Mesodermal cell (in vitro differentiated cells): Measurements from ENCODE around the gene SMIM32.
A peak's percentile ranks its signal among the peaks of the same experiment; 100 is the strongest.

Source experiments
- H3K27ac ChIP-seq: 2 replicates; pipeline ENCODE4 v1.7.0; 2013; ENCODE audit warnings: mild to moderate bottlenecking, low read depth, low read length, moderate library complexity; ENCODE audit not compliant: severe bottlenecking
- H3K36me3 ChIP-seq: 2 replicates; pipeline ENCODE4 v1.7.1; 2013; ENCODE audit warnings: mild to moderate bottlenecking, low read length, moderate library complexity; ENCODE audit not compliant: control insufficient read depth, insufficient read depth
- H3K4me1 ChIP-seq: one replicate; pipeline ENCODE4 v1.7.1; 2013; ENCODE audit warnings: mild to moderate bottlenecking, low read length; ENCODE audit not compliant: insufficient read depth, control insufficient read depth, poor library complexity, severe bottlenecking
- H3K4me3 ChIP-seq: 2 replicates; pipeline ENCODE4 v1.7.0; 2013; ENCODE audit warnings: low read length, control low read depth, mild to moderate bottlenecking; ENCODE audit not compliant: insufficient read depth, poor library complexity, severe bottlenecking; ENCODE audit errors: extremely low read depth
- H3K9me3 ChIP-seq: 2 replicates; pipeline ENCODE4 v1.7.1; 2013; ENCODE audit warnings: mild to moderate bottlenecking, low read length, moderate library complexity; ENCODE audit not compliant: control insufficient read depth
- WGBS, 2 experiments: methylation state at CpG; one replicate each; pipeline ENCODE4 v1.1.5; 2013; ENCODE audit warnings: missing lambda C conversion rate in 2 of 2; ENCODE audit not compliant: insufficient coverage in 2 of 2; 5-methylcytosine and 5-hydroxymethylcytosine counted together

Gene SMIM32

DNA sequence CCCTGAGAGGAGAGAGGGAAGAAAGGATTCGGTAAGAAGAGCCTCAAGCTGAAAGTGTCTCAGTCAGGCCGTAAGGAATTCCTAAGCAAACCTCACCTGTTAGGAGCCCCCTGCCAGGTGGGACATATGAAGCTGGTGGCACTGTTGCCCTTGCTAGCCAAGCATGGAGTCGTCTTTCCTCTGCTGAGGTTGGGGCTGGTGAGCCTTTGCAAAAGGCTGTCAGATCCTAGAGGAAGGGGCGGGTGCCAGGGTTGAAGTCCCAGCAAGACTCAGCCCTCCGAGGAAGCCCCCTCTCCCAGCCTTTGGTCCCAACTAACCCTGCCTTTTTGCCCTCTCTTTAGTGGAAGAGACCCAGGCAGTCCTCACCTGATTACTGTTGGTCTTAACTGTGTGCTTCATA is 5.5 kb upstream of the SMIM32 start:
- Histone ChIP-seq H3K36me3 (no peaks in the 10 kb centered on the region), H3K9me3 (no peaks in the 10 kb centered on the region), H3K4me3 (no peak overlapping the region), H3K27ac (no peak overlapping the region), H3K4me1 (no peaks in the 10 kb centered on the region)
- WGBS, 2 experiments, result 91 to 100% methylated on average over 3 of the region's 5 CpGs

DNA sequence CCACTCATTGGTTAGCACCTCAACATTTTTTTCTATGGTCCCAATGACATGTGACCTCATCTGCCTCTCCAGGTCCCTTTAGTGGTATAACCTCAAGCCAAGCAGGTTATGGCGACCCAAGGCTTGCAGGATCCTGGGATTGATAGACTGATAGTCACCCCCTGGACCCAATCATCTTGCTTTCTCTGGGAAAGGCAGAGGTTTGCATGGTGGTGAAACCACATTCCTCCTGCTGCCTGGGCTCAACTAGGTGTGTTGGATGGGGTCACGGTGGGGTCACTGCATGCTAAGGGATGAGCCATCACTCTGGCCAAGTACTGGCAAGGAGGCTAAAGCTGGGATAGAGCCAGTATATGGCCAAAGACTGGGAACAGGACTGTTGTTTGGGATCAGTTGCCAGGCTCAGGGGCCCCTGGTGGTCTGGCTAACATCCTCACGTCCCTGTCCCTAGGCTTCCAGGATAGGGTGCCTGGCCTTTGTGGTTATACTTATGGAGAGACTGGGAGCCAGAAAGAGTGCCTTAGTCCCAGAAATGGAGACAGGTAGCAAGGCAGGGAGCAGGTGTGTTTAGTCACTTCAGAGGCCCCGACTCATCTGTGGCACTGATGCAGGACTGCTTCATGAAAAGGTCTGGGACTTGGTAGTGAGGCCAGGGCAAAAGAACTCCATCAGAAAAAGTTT is 4.6 kb upstream of the SMIM32 start:
- H3K4me3 ChIP-seq, result no peak overlapping the region
- no peaks in the 10 kb centered on the region for H3K9me3 ChIP-seq
- 94 to 100% methylated on average over 3 of the region's 4 CpGs for WGBS, 2 experiments
- H3K4me1 ChIP-seq, result no peaks in the 10 kb centered on the region
- H3K27ac ChIP-seq, result no peak overlapping the region
- no peaks in the 10 kb centered on the region for H3K36me3 ChIP-seq

GRCh38 chr5:136195971-136196820 is 3.2 kb upstream of the SMIM32 start:
- Histone ChIP-seq H3K4me3 (no peak overlapping the region), H3K9me3 (no peaks in the 10 kb centered on the region), H3K4me1 (no peaks in the 10 kb centered on the region), H3K36me3 (no peaks in the 10 kb centered on the region), H3K27ac (no peak overlapping the region)
- 80 to 97% methylated on average over 5 to 9 of the region's 12 CpGs for WGBS, 2 experiments

DNA sequence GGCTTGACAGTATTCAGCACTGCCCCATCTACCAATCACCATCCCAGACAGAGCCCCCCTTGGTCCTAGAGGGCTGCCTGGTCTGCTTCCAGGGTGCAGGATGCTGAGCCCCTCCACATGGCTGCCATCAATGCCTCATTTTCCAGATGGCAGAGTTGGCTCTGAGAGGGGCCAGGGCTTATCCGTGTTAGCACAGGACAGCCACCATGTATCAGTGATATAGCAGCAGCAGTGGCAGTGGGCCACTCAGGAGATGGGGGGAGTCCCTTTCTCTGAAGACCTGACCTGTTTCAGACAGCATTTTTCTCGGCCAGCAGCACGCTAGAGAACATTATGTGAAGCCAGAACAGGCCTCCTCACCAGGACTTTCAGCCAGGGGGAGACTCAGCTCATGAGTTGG is 1.6 kb upstream of the SMIM32 start:
- H3K36me3 ChIP-seq, result no peaks in the 10 kb centered on the region
- WGBS, 2 experiments, result 86 to 93% methylated on average over 2 to 3 of the region's 3 CpGs
- no peaks in the 10 kb centered on the region for H3K4me1 ChIP-seq
- H3K27ac ChIP-seq, result no peak overlapping the region
- no peaks in the 10 kb centered on the region for H3K9me3 ChIP-seq
- H3K4me3 ChIP-seq, result no peak overlapping the region

DNA sequence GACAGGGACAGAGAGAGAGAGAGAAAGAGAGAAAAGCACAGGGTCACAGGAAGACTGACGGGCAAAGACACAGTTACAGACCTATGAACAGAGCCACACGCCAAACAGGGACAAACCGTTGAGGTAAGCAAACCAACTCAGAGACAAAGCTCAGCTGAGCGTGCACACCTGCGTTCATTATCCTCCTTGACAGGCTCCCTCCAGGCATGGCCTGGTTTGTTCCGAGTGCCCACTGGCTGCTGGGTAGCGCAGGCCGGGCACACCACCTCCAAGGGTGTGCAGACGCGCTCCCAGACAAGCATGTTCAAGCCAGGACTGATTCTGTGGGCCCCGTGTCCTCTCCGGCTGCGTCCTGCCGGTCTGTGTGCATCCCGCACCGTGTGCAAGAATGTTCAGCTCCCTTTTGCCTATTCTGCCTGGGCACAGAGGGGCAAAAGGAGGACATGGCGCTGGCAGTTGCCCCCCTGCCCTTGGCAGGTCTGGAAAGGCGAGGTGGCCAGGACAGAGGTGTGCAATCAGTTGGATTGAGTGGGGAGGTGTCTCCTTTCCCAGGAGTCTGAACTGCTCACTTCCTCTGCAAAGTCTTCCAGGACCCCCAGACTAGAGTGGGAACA is 467 bp upstream of the SMIM32 start:
- WGBS, 2 experiments, result 65 to 75% methylated on average over 17 of the region's 18 CpGs
- Histone ChIP-seq H3K4me1 (no peaks in the 10 kb centered on the region), H3K36me3 (peaks cover 5% of the 10 kb centered on the region)

DNA sequence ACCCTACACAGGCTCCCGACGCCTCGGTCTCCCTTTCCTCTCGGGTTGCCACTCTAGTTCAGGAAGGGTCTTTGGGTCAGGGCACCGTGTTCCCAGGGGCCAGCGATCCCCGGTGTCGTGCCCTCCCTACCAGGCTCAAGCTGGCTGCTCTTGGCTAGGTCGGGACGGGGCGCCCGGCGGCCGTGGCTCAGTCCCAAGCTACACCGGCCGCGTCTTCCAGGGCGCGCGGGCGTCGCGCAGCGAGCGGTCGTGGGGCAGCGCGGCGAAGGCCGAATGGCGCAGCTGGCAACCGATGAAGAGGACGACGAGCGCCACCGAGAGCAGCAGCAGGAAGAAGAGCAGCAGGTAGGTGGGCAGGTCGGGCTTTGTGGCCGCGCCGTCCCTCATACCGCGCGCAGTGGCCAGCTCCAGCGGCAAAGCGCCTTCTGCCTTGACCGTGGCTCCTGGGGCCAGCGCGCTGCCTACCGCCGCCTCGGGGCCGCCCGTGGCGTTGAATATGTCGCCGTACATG is 892 bp downstream of the SMIM32 start:
- Histone ChIP-seq H3K9me3 (no peaks in the 10 kb centered on the region), H3K27ac (no peak overlapping the region), H3K4me3 (peak overlapping the region; percentile 44), H3K4me1 (no peaks in the 10 kb centered on the region), H3K36me3 (peaks cover 19% of the 10 kb centered on the region)
- 1 to 3% methylated on average over 39 to 56 of the region's 56 CpGs for WGBS, 2 experiments

More for the DNA sequence above, 467 bp upstream of the SMIM32 start:
- Histone ChIP-seq H3K4me3 (peak overlapping the region; percentile 44), H3K9me3 (no peaks in the 10 kb centered on the region), H3K27ac (no peak overlapping the region)

GRCh38 chr5:136191304-136192014 is 1.5 kb downstream of the SMIM32 start:
- Histone ChIP-seq H3K4me3 (peak overlapping the region; percentile 44), H3K9me3 (no peaks in the 10 kb centered on the region), H3K27ac (no peak overlapping the region), H3K36me3 (peaks cover 22% of the 10 kb centered on the region), H3K4me1 (no peaks in the 10 kb centered on the region)
- WGBS, 2 experiments, result 35 to 36% methylated on average over 34 to 39 of the region's 44 CpGs

GRCh38 chr5:136190904-136191303 is 2.1 kb downstream of the SMIM32 start:
- H3K4me1 ChIP-seq, result no peaks in the 10 kb centered on the region
- 71 to 80% methylated on average over 1 of the region's 1 CpG for WGBS, 2 experiments

GRCh38 chr5:136190091-136190720 is 2.8 kb downstream of the SMIM32 start:
- H3K4me3 ChIP-seq, result no peak overlapping the region
- 80 to 86% methylated on average over 2 to 5 of the region's 5 CpGs for WGBS, 2 experiments
- H3K4me1 ChIP-seq, result no peaks in the 10 kb centered on the region
- no peak overlapping the region for H3K27ac ChIP-seq
- H3K36me3 ChIP-seq, result peaks cover 30% of the 10 kb centered on the region
- H3K9me3 ChIP-seq, result no peaks in the 10 kb centered on the region

More at GRCh38 chr5:136190904-136191303, 2.1 kb downstream of the SMIM32 start:
- H3K27ac ChIP-seq, result no peak overlapping the region
- peaks cover 28% of the 10 kb centered on the region for H3K36me3 ChIP-seq
- no peak overlapping the region for H3K4me3 ChIP-seq
- H3K9me3 ChIP-seq, result no peaks in the 10 kb centered on the region

DNA sequence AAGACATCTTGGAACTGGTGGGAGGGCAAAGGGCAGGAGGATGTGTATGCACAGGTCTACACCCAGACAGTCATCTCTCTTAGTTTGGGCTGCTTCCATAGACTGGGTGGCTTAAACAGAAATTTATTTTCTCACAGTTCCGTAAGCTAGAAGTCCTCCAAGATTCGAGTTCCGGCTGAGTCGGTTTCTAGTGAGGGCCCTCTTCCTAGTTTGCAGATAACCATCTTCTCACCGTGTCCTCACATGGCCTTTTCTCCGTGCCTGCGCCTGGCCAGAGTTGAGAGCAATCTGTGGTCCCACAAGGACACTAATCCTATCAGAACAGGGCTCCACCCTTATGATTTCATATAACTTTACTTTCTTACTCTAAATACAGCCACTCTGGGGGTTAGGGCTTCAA is 4.1 kb downstream of the SMIM32 start:
- WGBS, 2 experiments, result 94% methylated on average over 5 to 7 of the region's 7 CpGs
- H3K27ac ChIP-seq, result no peak overlapping the region
- no peaks in the 10 kb centered on the region for H3K4me1 ChIP-seq

More for the DNA sequence above, 4.1 kb downstream of the SMIM32 start:
- no peaks in the 10 kb centered on the region for H3K9me3 ChIP-seq
- H3K4me3 ChIP-seq, result no peak overlapping the region
- peaks cover 30% of the 10 kb centered on the region for H3K36me3 ChIP-seq
